ENCODE results near the gene CDKAL1.
"Not testable (repeated sequence)": the region's sequence is repeated elsewhere in the genome, so short reads cannot be mapped to it uniquely, and the experiment has no call there.

CDKAL1 gene

GRCh38 chr6:21085643-21086042, 551.4 kb downstream of the CDKAL1 start:
- DNase-seq, result no peak

DNA sequence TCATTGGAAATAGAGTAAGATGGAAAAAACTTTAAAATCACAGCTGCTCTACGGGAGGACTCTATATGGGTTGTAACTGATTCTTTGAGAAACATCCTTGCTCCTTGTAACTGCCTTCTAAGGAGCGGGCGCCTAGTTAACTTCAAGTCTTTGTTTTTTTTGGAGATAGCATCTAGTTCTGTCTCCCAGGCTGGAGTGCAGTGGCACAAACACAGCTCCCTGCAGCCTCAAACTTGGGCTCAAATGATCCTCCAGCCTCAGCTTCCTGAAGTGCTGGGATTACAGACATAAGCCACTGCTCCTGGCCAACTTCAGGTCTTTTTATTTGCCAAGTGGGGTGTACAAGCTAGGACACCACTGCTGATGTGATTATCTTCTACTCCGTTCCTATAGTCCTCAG, 552.9 kb downstream of the CDKAL1 start:
- DNase-seq, result no peak

- no peak for DNase-seq
Observed at GRCh38 chr6:21091411-21091810, 557.2 kb downstream of the CDKAL1 start.

GRCh38 chr6:21092231-21092772, 558.0 kb downstream of the CDKAL1 start:
- not testable (repeated sequence) for DNase-seq

DNA sequence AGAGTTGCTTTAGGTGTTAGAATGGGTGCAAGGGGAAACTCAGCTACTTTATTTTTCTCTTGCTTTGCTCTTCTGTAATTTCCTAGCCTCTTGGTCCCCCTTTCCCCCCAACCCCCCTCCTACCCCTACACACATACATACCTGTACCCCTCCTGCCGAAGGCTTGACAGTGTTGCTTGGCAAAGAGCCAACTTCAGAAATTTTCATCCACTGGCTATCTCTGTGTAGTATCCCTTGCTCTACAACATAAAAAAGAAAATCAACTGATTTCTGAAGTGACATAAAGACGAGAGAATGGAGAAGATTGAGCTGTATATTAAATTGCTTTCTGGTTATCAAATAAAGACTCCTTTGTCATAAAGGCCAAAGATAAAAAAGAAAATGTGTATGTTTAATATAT, 561.2 kb downstream of the CDKAL1 start:
- no peak for DNase-seq

- no peak for DNase-seq
Observed at GRCh38 chr6:21098134-21098533, 563.9 kb downstream of the CDKAL1 start.

GRCh38 chr6:21098744-21099143, 564.5 kb downstream of the CDKAL1 start:
- DNase-seq, result no peak

DNA sequence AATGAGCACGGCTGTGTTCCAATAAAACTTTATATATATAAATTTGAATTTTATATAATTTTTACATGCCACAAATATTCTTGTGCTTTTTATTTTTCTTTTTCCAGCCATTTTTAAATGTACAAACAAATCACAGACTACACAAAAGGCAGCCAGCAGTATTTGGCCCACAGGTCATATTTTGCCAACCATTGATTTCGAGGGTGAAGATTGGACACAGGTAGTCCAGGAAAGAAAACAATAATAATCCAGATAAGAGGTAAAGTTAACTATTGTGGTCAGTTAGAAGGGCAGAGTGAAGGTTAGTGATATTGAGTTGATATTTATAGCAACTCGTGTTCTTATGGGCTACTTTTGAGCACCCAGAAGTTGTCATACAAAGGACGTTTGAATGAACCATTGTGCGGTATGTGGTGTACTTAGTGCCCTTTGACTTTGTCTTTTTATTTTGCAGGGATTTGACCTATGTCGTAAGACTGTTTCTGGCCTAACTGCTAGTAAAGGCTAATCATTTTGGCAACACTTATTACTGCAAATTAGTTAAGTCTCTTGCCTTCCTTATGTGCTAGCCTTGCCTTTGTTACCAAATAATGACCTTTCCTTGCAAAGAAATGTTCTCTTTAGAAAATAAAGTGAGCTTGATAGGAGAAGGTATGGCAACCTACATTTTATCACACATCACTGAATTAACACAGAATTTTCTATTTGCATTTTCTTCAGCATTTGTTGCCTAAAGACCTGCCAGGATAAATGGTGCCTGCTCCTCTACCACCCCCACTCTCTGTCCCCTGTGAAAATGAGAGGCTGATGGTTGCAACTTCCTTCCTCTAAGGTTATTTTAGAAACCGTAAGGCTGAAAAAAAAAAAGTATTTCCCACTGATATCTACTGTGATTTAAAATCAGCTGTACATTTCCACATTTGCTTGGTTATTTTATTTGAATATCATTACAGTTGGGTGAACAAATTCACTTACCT, 565.4 kb downstream of the CDKAL1 start:
- no peak for DNase-seq

- DNase-seq, result no peak
Observed at GRCh38 chr6:21100991-21101390, 566.7 kb downstream of the CDKAL1 start.

DNA sequence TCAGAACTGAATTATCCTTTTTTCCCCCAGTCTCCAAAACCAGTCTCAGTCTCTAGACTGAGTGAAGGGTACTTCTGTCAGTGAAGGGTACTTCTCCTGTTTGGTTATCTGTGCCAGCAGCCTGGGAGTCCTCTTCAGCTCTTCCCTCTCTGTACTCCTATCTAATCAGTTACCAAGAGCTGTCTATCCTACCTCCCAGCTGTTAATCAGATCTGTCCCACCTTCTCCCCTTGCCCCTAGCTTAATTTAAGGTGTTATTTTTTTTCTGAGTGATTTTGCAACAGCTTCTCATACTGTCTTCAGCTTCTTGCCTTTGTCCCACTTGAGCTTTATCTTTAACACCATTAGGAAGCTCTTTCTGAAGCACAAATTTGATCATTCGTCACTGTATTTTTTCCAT, 567.4 kb downstream of the CDKAL1 start:
- DNase-seq, result no peak

GRCh38 chr6:21102201-21102600, 567.9 kb downstream of the CDKAL1 start:
- no peak for DNase-seq

GRCh38 chr6:21102624-21103023, 568.4 kb downstream of the CDKAL1 start:
- DNase-seq, result no peak

DNA sequence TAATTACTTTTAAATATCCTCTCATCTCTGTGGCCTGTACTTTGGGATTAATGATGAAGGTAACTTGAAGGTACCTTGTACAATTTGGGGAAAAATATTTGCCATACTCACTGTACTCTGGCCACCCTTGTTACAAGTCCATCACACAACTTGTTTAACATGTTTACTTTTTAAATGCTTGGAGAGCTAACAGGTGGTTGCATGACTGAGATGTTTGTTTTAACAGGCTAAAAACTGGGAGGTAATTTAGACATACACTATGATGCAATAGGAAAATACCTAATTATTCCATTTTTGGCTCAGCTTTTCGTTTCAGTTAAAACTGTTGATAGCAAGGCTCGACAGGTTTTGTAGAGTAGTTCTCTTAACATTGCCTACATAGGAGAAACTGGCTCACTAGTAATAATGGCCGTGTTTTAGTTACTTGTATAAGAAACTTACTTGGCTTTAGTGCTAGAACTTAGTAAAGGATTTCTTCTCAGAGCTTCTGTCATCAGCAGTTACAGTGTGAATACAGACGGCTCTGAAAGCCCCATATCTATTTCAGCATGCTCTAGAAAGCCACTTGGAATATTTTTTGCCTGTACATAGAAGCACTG, 569.5 kb downstream of the CDKAL1 start:
- DNase-seq, result no peak

GRCh38 chr6:21104288-21104687, 570.0 kb downstream of the CDKAL1 start:
- DNase-seq, result no peak

DNA sequence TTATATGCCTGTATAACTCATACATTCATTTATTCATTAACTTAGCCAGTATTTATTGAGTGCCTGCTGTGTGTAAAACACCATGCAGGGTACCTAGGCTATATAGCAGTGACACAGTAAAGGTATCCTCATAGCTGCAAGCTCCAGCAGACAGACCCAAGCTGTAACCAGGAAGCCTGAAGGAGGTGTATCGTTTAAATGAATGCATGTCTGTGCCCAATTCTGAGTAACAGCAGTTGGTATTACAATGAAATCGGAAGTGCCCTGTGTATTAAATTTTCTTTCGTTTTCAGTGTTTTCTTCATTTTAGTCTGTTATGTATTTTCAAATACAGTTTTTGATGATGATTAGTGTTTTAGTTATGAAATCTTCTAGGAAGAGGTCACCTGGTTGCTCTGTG, 573.5 kb downstream of the CDKAL1 start:
- DNase-seq, result no peak

- no peak for DNase-seq
Observed at GRCh38 chr6:21109391-21110178, 575.3 kb downstream of the CDKAL1 start.

GRCh38 chr6:21110684-21111083, 576.4 kb downstream of the CDKAL1 start:
- no peak for DNase-seq

DNA sequence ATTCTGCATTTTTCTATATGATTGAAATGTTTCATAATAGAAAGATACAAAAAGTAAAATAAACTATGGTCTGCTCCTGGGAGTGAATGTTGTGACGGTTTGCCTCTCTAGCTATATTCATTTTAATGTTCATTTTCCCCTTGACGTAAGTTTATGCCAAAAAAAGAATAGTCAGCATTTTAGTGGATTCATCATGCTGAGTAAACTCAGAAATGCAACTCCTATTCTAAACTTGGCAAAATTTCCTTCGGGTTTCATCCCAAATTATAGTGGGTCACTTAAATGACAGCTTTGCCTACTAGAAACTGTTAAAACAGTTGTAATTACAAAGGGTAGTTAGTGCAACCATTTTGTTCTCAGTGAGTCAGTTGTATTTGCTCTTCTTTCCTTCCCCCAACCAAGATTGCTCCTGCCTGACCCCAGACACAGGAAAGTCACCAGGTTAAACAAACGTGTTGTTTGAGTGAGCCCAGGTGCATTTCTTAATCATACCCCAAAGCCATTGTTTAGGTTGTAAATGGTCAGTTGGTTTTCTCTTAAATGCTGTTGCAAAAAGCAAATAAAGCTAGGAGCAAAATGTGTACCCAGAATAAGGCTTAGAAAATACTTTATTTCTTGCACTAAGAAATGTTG, 577.0 kb downstream of the CDKAL1 start:
- DNase-seq, result no peak

GRCh38 chr6:21115111-21115510, 580.9 kb downstream of the CDKAL1 start:
- no peak for DNase-seq

GRCh38 chr6:21116736-21117135, 582.5 kb downstream of the CDKAL1 start:
- peak; percentile 56 to 57 for DNase-seq

- DNase-seq, result no peak
Observed at GRCh38 chr6:21118216-21118780, 584.0 kb downstream of the CDKAL1 start.

DNA sequence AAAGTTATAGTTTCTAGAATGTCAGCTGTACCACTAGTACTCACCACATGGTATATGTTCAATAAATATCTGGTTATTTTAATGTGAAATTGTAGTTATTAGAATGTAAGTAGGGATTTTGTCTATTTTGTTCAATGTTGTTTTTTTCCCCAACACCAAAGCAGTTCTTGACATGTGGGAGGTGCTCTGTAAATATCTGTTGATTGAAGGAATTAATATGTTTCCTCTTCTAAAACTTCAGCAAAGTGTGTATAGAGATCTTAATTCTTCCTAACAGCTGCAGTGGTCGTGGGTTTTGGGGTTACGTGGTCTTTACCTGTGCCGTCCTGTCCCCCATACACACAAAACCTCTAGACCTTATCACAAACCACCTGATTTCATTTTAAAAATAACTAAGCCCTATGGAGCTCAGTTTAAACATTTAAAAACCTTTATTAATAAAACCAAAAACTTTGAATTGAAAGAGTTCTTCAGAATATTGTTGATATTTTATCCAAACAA, 587.4 kb downstream of the CDKAL1 start:
- no peak for DNase-seq
